HepG2 (cell line): ENCODE results near the gene NCOA6. TPM values are rescaled to one million over a fixed set of nuclear protein-coding genes. Genes with fewer than 3 reads are reported as not detected.

Experiments used
- ARNT2 ChIP-seq: sonication (generic); formaldehyde crosslinking; IDR thresholded peaks from 2 replicates; pipeline ENCODE4 v1.8.0; 2022; ENCODE audit warnings: mild to moderate bottlenecking, low read depth, missing genetic modification reagents, moderate library complexity
- ASH2L ChIP-seq: fragments of 300-600, 200-600 bp; sonication (generic); IDR thresholded peaks from 2 replicates; pipeline ENCODE4 v1.7.0; 2017; ENCODE audit warnings: low read depth, mild to moderate bottlenecking, moderate library complexity, mixed read lengths, low read length; ENCODE audit not compliant: insufficient read length
- CBFB ChIP-seq: sonication (generic); formaldehyde crosslinking; IDR thresholded peaks from 2 replicates; pipeline ENCODE4 v1.4.0; 2020; ENCODE audit warnings: missing genetic modification reagents
- EP300 ChIP-seq, 3 experiments: sonication (generic) in 1 of 3; formaldehyde crosslinking in 1 of 3; IDR thresholded peaks; 2 replicates each; pipeline versions ENCODE4 v1.5.1 to v1.6.1; 2011 to 2020; ENCODE audit warnings: low read depth in 2 of 3, low read length in 2 of 3, borderline replicate concordance in 1 of 3, improper control_type of control experiment in 1 of 3, mild to moderate bottlenecking in 1 of 3, missing genetic modification reagents in 1 of 3, moderate library complexity in 1 of 3
- ETV5 ChIP-seq: IDR thresholded peaks from 2 replicates; pipeline ENCODE4 v1.6.1; 2018; ENCODE audit warnings: missing biosample characterization, missing genetic modification reagents, inconsistent platforms, borderline replicate concordance
- GABPA ChIP-seq, 2 experiments: IDR thresholded peaks; 2 replicates each; pipeline ENCODE4 v1.6.1; 2011 to 2016; ENCODE audit warnings: low read depth in 2 of 2, low read length in 1 of 2, missing biosample characterization in 1 of 2, missing genetic modification characterization in 1 of 2
- GATAD1 ChIP-seq: IDR thresholded peaks from 2 replicates; pipeline ENCODE4 v1.6.1; 2016; ENCODE audit warnings: missing genetic modification reagents, missing compliant biosample characterization
- HIVEP1 ChIP-seq: sonication (generic); formaldehyde crosslinking; IDR thresholded peaks from 2 replicates; pipeline ENCODE4 v1.4.0; 2020; ENCODE audit warnings: mild to moderate bottlenecking, missing genetic modification reagents
- ISX ChIP-seq: sonication (generic); formaldehyde crosslinking; conservative IDR thresholded peaks from 2 replicates; pipeline ENCODE4 v1.5.0; 2020; ENCODE audit warnings: missing genetic modification reagents
- MAFF ChIP-seq: IDR thresholded peaks from 2 replicates; pipeline ENCODE4 v1.6.1; 2011; ENCODE audit warnings: low read depth, low read length, improper control_type of control experiment
- MYC ChIP-seq: sonication (generic); formaldehyde crosslinking; IDR thresholded peaks from 2 replicates; pipeline ENCODE4 v1.9.0; 2021; ENCODE audit warnings: missing genetic modification reagents, borderline replicate concordance
- PCBP1 ChIP-seq: fragments of 200-400 bp; formaldehyde crosslinking; IDR thresholded peaks from 2 replicates; pipeline ENCODE4 v1.6.1; 2017; ENCODE audit warnings: mild to moderate bottlenecking, low read depth, low read length, borderline replicate concordance
- PHF20 ChIP-seq: sonication (generic); formaldehyde crosslinking; IDR thresholded peaks from 2 replicates; pipeline ENCODE4 v1.5.0; 2020; ENCODE audit warnings: mild to moderate bottlenecking, missing genetic modification reagents
- SUZ12 ChIP-seq: fragments of 150-350 bp; IDR thresholded peaks from 2 replicates; pipeline ENCODE4 v1.6.1; 2014; ENCODE audit warnings: low read depth, low read length
- ZBTB1 ChIP-seq: sonication (generic); formaldehyde crosslinking; IDR thresholded peaks from 2 replicates; pipeline ENCODE4 v1.4.0; 2020; ENCODE audit warnings: missing genetic modification reagents, borderline replicate concordance
- ZNF251 ChIP-seq: sonication (generic); formaldehyde crosslinking; IDR thresholded peaks from 2 replicates; pipeline ENCODE4 v1.9.0; 2021; ENCODE audit warnings: mild to moderate bottlenecking, missing genetic modification reagents
- ZNF468 ChIP-seq: sonication (generic); formaldehyde crosslinking; IDR thresholded peaks from 2 replicates; pipeline ENCODE4 v1.8.0; 2022; ENCODE audit warnings: mild to moderate bottlenecking, moderate library complexity, missing genetic modification reagents
- ZNF549 ChIP-seq: sonication (generic); formaldehyde crosslinking; IDR thresholded peaks from 2 replicates; pipeline ENCODE4 v1.5.0; 2020; ENCODE audit warnings: missing genetic modification reagents
- ZNF558 ChIP-seq: sonication (generic); formaldehyde crosslinking; IDR thresholded peaks from 2 replicates; pipeline ENCODE4 v1.9.0; 2022; ENCODE audit warnings: mild to moderate bottlenecking, missing genetic modification reagents, borderline replicate concordance
- ZNF605 ChIP-seq: sonication (generic); formaldehyde crosslinking; IDR thresholded peaks from 2 replicates; pipeline ENCODE4 v1.8.0; 2022; ENCODE audit warnings: mild to moderate bottlenecking, missing genetic modification reagents
- ZNF652 ChIP-seq: IDR thresholded peaks from 2 replicates; pipeline ENCODE4 v1.6.1; 2016; ENCODE audit warnings: low read depth, borderline replicate concordance
- ZSCAN21 ChIP-seq: sonication (generic); formaldehyde crosslinking; IDR thresholded peaks from 2 replicates; pipeline ENCODE4 v1.8.0; 2022; ENCODE audit warnings: mild to moderate bottlenecking, missing genetic modification reagents, moderate library complexity, borderline replicate concordance
- polyA plus RNA-seq, 8 experiments: library from polyadenylated mRNA; depleted of rRNA in 3 of 8; stranded (reverse) in 7 of 8; unstranded in 1 of 8; fragments of >200 nt; fragmentation: Illumina TruSeq in 4 of 8; extraction: Trizol in 4 of 8; gene quantifications; 2 replicates each; pipeline versions ENCODE4 v1.2.1 to v1.2.3, GENCODE V29; 2011 to 2016; ENCODE audit warnings: low read depth in 4 of 8, missing spikeins in 1 of 8, mixed read lengths in 1 of 8; ENCODE audit not compliant: insufficient read depth in 1 of 8
- total RNA-seq, 5 experiments: library from RNA; depleted of rRNA; stranded (reverse); fragments of >200 nt; fragmentation: Illumina TruSeq; extraction: Trizol; gene quantifications; 2 replicates each; pipeline ENCODE4 v1.2.3, GENCODE V29; 2016; ENCODE audit warnings: low read depth in 1 of 5
- TF ChIP-seq, protein P1 (sequence below): sonication (generic); formaldehyde crosslinking; IDR thresholded peaks from 2 replicates; pipeline ENCODE4 v1.4.0; 2020; ENCODE audit warnings: low read depth, mild to moderate bottlenecking, missing genetic modification reagents
- TF ChIP-seq, protein P2 (sequence below): sonication (generic); formaldehyde crosslinking; IDR thresholded peaks from 2 replicates; pipeline ENCODE4 v1.5.0; 2020; ENCODE audit warnings: missing genetic modification reagents, mild to moderate bottlenecking, borderline replicate concordance
- TF ChIP-seq, protein P3 (sequence below): sonication (generic); formaldehyde crosslinking; IDR thresholded peaks from 2 replicates; pipeline ENCODE4 v1.4.0; 2020; ENCODE audit warnings: missing genetic modification reagents
- TF ChIP-seq, protein P4 (sequence below): sonication (generic); formaldehyde crosslinking; IDR thresholded peaks from 2 replicates; pipeline ENCODE4 v1.5.0; 2020; ENCODE audit warnings: missing genetic modification reagents

Gene NCOA6
- total and polyA plus RNA-seq, 2 of the 13 experiments (the other 11 are each of a cell fraction or from before 2014, with no cell fraction given) = 11.2 to 29.3 TPM

DNA sequence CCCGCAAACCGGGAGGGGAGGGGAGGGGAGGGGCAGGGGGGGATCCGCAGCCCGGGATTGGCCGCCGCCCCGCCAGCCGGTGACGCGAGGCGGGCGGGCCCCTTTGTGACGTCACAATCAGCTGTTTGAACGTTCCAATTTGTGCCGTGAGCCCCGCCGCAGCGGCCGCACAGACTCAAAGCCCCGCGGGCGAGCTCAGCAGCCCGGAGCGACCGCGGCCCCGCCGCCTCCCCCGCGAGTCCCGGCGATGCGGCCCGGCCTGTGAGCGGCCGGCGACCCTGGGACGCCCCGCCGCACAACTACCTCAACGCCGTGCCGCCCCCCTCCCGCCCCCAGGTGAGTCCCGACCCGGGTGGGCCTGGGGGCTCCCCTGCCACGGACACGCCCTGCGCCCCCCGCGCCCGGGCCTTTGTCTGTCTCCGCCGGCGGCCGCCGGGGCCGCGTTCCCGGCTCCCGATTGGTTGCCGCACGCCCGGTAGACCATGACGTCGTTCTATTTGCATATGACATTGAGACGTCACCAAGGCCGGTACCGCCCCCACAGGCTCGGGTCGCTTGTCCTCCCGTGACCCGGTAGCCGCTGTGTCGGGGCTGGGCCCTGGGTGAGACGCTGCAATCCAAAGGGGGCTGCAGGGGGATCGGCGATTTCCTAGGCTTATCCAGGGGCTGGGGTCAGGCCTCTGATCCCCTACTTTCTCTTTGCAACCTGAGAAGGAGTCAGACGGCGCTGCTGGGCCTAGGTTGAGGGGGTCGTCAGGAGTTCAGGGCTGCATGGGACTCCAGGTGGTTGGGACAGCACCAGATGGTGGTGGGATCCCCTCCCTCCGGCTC, 121.1 kb downstream of the NCOA6 start, which contains the start of gene TP53INP2 (continued):
- peak; percentile 90 for TF ChIP-seq ASH2L
- TF ChIP-seq SUZ12 = no peak
- TF ChIP-seq ZNF468 (CRISPR knock-in tag) = 0 out of 2 replicates have a peak, but pooled peaks have one; percentile 71
- TF ChIP-seq ZSCAN21 (CRISPR knock-in tag) = peak; percentile 65
- TF ChIP-seq EP300 (IDR thresholded peaks at IDR 0.05; ENCODE audit: low read depth in 2 of 2, low read length in 2 of 2) = peak; percentile 22 to 44; a peak in 3 of 4 replicates
- no peak for TF ChIP-seq EP300 (CRISPR knock-in tag; IDR thresholded peaks at IDR 0.05; ENCODE audit: borderline replicate concordance)
- TF ChIP-seq PCBP1 = peak; percentile 71; the same call in 1 of the 2 replicates
- peak; percentile 93 for TF ChIP-seq HIVEP1 (CRISPR knock-in tag)
- TF ChIP-seq MYC = peak; percentile 19
- peak; percentile 58; the same call in 1 of the 2 replicates for TF ChIP-seq ETV5 (CRISPR knock-in tag)
- TF ChIP-seq PHF20 = peak; percentile 40; the same call in 1 of the 2 replicates
- TF ChIP-seq, protein P1, sequence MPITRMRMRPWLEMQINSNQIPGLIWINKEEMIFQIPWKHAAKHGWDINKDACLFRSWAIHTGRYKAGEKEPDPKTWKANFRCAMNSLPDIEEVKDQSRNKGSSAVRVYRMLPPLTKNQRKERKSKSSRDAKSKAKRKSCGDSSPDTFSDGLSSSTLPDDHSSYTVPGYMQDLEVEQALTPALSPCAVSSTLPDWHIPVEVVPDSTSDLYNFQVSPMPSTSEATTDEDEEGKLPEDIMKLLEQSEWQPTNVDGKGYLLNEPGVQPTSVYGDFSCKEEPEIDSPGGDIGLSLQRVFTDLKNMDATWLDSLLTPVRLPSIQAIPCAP = peak; percentile 12; the same call in 1 of the 2 replicates
- peak; percentile 73; the same call in 1 of the 2 replicates for TF ChIP-seq ARNT2 (CRISPR knock-in tag)
- 0 out of 2 replicates have a peak, but pooled peaks have one; percentile 13 for TF ChIP-seq ISX
- no peak for TF ChIP-seq ZNF652 (CRISPR knock-in tag)
- no peak for TF ChIP-seq ZNF251 (CRISPR knock-in tag)
- TF ChIP-seq, protein P2, sequence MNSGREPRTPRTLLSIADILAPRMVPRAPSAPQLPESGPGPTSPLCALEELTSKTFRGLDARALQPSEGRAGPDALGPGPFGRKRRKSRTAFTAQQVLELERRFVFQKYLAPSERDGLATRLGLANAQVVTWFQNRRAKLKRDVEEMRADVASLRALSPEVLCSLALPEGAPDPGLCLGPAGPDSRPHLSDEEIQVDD = 0 out of 2 replicates have a peak, but pooled peaks have one; percentile 32
- no peak for TF ChIP-seq GABPA (IDR thresholded peaks at IDR 0.05; ENCODE audit: low read depth, low read length)
- TF ChIP-seq GABPA (CRISPR knock-in tag; IDR thresholded peaks at IDR 0.05; ENCODE audit: low read depth) = peak; percentile 3; the same call in 1 of the 2 replicates
- peak; percentile 57; the same call in 1 of the 2 replicates for TF ChIP-seq GATAD1 (CRISPR knock-in tag)
- no peak for TF ChIP-seq MAFF
- TF ChIP-seq, protein P3, sequence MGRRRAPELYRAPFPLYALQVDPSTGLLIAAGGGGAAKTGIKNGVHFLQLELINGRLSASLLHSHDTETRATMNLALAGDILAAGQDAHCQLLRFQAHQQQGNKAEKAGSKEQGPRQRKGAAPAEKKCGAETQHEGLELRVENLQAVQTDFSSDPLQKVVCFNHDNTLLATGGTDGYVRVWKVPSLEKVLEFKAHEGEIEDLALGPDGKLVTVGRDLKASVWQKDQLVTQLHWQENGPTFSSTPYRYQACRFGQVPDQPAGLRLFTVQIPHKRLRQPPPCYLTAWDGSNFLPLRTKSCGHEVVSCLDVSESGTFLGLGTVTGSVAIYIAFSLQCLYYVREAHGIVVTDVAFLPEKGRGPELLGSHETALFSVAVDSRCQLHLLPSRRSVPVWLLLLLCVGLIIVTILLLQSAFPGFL (CRISPR knock-in tag) = no peak
- TF ChIP-seq ZBTB1 (CRISPR knock-in tag) = no peak
- no peak for TF ChIP-seq ZNF549 (CRISPR knock-in tag)
- TF ChIP-seq ZNF558 (CRISPR knock-in tag) = peak; percentile 62; the same call in 1 of the 2 replicates
- TF ChIP-seq CBFB = peak; percentile 27; the same call in 1 of the 2 replicates
- TF ChIP-seq, protein P4, sequence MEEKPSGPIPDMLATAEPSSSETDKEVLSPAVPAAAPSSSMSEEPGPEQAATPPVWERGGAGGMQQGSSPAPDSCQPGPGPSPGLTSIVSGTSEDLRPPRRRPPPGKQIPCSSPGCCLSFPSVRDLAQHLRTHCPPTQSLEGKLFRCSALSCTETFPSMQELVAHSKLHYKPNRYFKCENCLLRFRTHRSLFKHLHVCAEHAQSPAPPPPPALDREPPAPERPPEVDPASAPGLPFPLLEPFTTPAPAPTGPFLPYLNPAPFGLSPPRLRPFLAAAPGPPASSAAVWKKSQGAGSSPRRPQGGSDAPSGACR (CRISPR knock-in tag) = no peak; the same call in 1 of the 2 replicates
- peak; percentile 72; the same call in 1 of the 2 replicates for TF ChIP-seq ZNF605
